Measurements from ENCODE around the gene RNASEH2B. TPM values are rescaled to one million over a fixed set of nuclear protein-coding genes. Genes with fewer than 3 reads are reported as not detected.

Gene RNASEH2B
- total RNA-seq, 3 donors from 2014 or later = 52.3 to 55.4 (median 53.4) TPM

GRCh38 chr13:50892210-50892944, 17.2 kb upstream of the RNASEH2B start:
- H3K36me3 Mint-ChIP-seq (ENCODE audit: insufficient read depth) = peaks cover 8% of the 10 kb centered on the region
- DNase-seq (peak; percentile 12), ATAC-seq (peak; percentile 25 to 36)
- H3K9me3 Mint-ChIP-seq = peaks cover 4% of the 10 kb centered on the region
- no peaks in the 10 kb centered on the region for H3K27me3 Mint-ChIP-seq (ENCODE audit: low read depth)
- H3K4me1 Mint-ChIP-seq (ENCODE audit: low read depth) = peaks cover 48% of the 10 kb centered on the region
- peak overlapping the region; percentile 56 for H3K4me3 Mint-ChIP-seq

GRCh38 chr13:50893211-50893852, 16.3 kb upstream of the RNASEH2B start:
- Mint-ChIP-seq H3K4me1 (ENCODE audit: low read depth) (peaks cover 48% of the 10 kb centered on the region), H3K36me3 (ENCODE audit: insufficient read depth) (peaks cover 8% of the 10 kb centered on the region), H3K4me3 (peak overlapping the region; percentile 65), H3K9me3 (peaks cover 4% of the 10 kb centered on the region), H3K27me3 (ENCODE audit: low read depth) (no peaks in the 10 kb centered on the region)
- ATAC-seq (peak; percentile 94 to 95), DNase-seq (no peak)

GRCh38 chr13:50894012-50894411, 15.6 kb upstream of the RNASEH2B start:
- peaks cover 48% of the 10 kb centered on the region for H3K4me1 Mint-ChIP-seq (ENCODE audit: low read depth)
- DNase-seq (no peak), ATAC-seq (no peak)
- peaks cover 4% of the 10 kb centered on the region for H3K9me3 Mint-ChIP-seq
- H3K27me3 Mint-ChIP-seq (ENCODE audit: low read depth) = no peaks in the 10 kb centered on the region
- peaks cover 8% of the 10 kb centered on the region for H3K36me3 Mint-ChIP-seq (ENCODE audit: insufficient read depth)
- H3K4me3 Mint-ChIP-seq = no peak overlapping the region

- DNase-seq (no peak), ATAC-seq (no peak)
- no peak overlapping the region for H3K4me3 Mint-ChIP-seq
- peaks cover 4% of the 10 kb centered on the region for H3K9me3 Mint-ChIP-seq
- peaks cover 45% of the 10 kb centered on the region for H3K4me1 Mint-ChIP-seq (ENCODE audit: low read depth)
- H3K36me3 Mint-ChIP-seq (ENCODE audit: insufficient read depth) = peaks cover 8% of the 10 kb centered on the region
- H3K27me3 Mint-ChIP-seq (ENCODE audit: low read depth) = no peaks in the 10 kb centered on the region
These were observed 15.1 kb upstream of the RNASEH2B start for GRCh38 chr13:50894504-50894903.

- Mint-ChIP-seq H3K4me1 (ENCODE audit: low read depth) (peaks cover 17% of the 10 kb centered on the region), H3K27me3 (ENCODE audit: low read depth) (peaks cover 1% of the 10 kb centered on the region), H3K36me3 (ENCODE audit: insufficient read depth) (peaks cover 8% of the 10 kb centered on the region), H3K9me3 (peaks cover 4% of the 10 kb centered on the region), H3K4me3 (no peak overlapping the region)
- no peak for ATAC-seq
- DNase-seq = no peak
These were observed 11.3 kb upstream of the RNASEH2B start for GRCh38 chr13:50898338-50898737.

GRCh38 chr13:50901701-50902100, 7.9 kb upstream of the RNASEH2B start:
- Mint-ChIP-seq H3K4me3 (no peak overlapping the region), H3K27me3 (ENCODE audit: low read depth) (peaks cover 1% of the 10 kb centered on the region), H3K9me3 (no peaks in the 10 kb centered on the region), H3K36me3 (ENCODE audit: insufficient read depth) (no peaks in the 10 kb centered on the region), H3K4me1 (ENCODE audit: low read depth) (no peaks in the 10 kb centered on the region)
- DNase-seq = no peak
- ATAC-seq = no peak

GRCh38 chr13:50905256-50905655, 4.3 kb upstream of the RNASEH2B start:
- Mint-ChIP-seq H3K4me3 (no peak overlapping the region), H3K27me3 (ENCODE audit: low read depth) (peaks cover 1% of the 10 kb centered on the region), H3K9me3 (no peaks in the 10 kb centered on the region), H3K4me1 (ENCODE audit: low read depth) (peaks cover 2% of the 10 kb centered on the region), H3K36me3 (ENCODE audit: insufficient read depth) (no peaks in the 10 kb centered on the region)
- DNase-seq = no peak
- ATAC-seq = no peak

GRCh38 chr13:50907781-50908180, 1.8 kb upstream of the RNASEH2B start:
- H3K27me3 Mint-ChIP-seq (ENCODE audit: low read depth) = no peaks in the 10 kb centered on the region
- H3K4me3 Mint-ChIP-seq = peak overlapping the region; percentile 95
- no peaks in the 10 kb centered on the region for H3K9me3 Mint-ChIP-seq
- no peaks in the 10 kb centered on the region for H3K36me3 Mint-ChIP-seq (ENCODE audit: insufficient read depth)
- ATAC-seq (no peak), DNase-seq (no peak)
- H3K4me1 Mint-ChIP-seq (ENCODE audit: low read depth) = peaks cover 18% of the 10 kb centered on the region

GRCh38 chr13:50908371-50908770, 1.2 kb upstream of the RNASEH2B start:
- no peak for ATAC-seq
- Mint-ChIP-seq H3K4me3 (peak overlapping the region; percentile 95), H3K9me3 (no peaks in the 10 kb centered on the region), H3K27me3 (ENCODE audit: low read depth) (no peaks in the 10 kb centered on the region), H3K4me1 (ENCODE audit: low read depth) (peaks cover 20% of the 10 kb centered on the region), H3K36me3 (ENCODE audit: insufficient read depth) (no peaks in the 10 kb centered on the region)
- no peak for DNase-seq

- no peaks in the 10 kb centered on the region for H3K27me3 Mint-ChIP-seq (ENCODE audit: low read depth)
- H3K36me3 Mint-ChIP-seq (ENCODE audit: insufficient read depth) = no peaks in the 10 kb centered on the region
- no peak for DNase-seq
- peak overlapping the region; percentile 95 for H3K4me3 Mint-ChIP-seq
- peaks cover 36% of the 10 kb centered on the region for H3K4me1 Mint-ChIP-seq (ENCODE audit: low read depth)
- no peaks in the 10 kb centered on the region for H3K9me3 Mint-ChIP-seq
- ATAC-seq = peak in 1 of 2 donors; percentile 8
These were observed 854 bp downstream of the RNASEH2B start for GRCh38 chr13:50910485-50910805.

- ATAC-seq (no peak), DNase-seq (no peak)
- Mint-ChIP-seq H3K27me3 (ENCODE audit: low read depth) (no peaks in the 10 kb centered on the region), H3K4me3 (peak overlapping the region; percentile 95), H3K36me3 (ENCODE audit: insufficient read depth) (no peaks in the 10 kb centered on the region), H3K4me1 (ENCODE audit: low read depth) (peaks cover 42% of the 10 kb centered on the region), H3K9me3 (no peaks in the 10 kb centered on the region)
These were observed 1.6 kb downstream of the RNASEH2B start for GRCh38 chr13:50911081-50911631.

- DNase-seq = peak; percentile 91
- peak overlapping the region; percentile 95 for H3K4me3 Mint-ChIP-seq
- H3K9me3 Mint-ChIP-seq = no peaks in the 10 kb centered on the region
- no peaks in the 10 kb centered on the region for H3K27me3 Mint-ChIP-seq (ENCODE audit: low read depth)
- H3K4me1 Mint-ChIP-seq (ENCODE audit: low read depth) = peaks cover 52% of the 10 kb centered on the region
- no peaks in the 10 kb centered on the region for H3K36me3 Mint-ChIP-seq (ENCODE audit: insufficient read depth)
- peak; percentile 25 to 33 for ATAC-seq
These were observed 2.6 kb downstream of the RNASEH2B start for GRCh38 chr13:50911937-50912795.

GRCh38 chr13:50912851-50913250, 3.3 kb downstream of the RNASEH2B start:
- H3K27me3 Mint-ChIP-seq (ENCODE audit: low read depth) = no peaks in the 10 kb centered on the region
- H3K36me3 Mint-ChIP-seq (ENCODE audit: insufficient read depth) = no peaks in the 10 kb centered on the region
- H3K4me1 Mint-ChIP-seq (ENCODE audit: low read depth) = peaks cover 59% of the 10 kb centered on the region
- no peak for ATAC-seq
- no peak overlapping the region for H3K4me3 Mint-ChIP-seq
- DNase-seq = no peak
- no peaks in the 10 kb centered on the region for H3K9me3 Mint-ChIP-seq

GRCh38 chr13:50914176-50914700, 4.6 kb downstream of the RNASEH2B start:
- peaks cover 67% of the 10 kb centered on the region for H3K4me1 Mint-ChIP-seq (ENCODE audit: low read depth)
- DNase-seq (no peak), ATAC-seq (no peak)
- no peaks in the 10 kb centered on the region for H3K27me3 Mint-ChIP-seq (ENCODE audit: low read depth)
- H3K36me3 Mint-ChIP-seq (ENCODE audit: insufficient read depth) = peaks cover 2% of the 10 kb centered on the region
- H3K9me3 Mint-ChIP-seq = no peaks in the 10 kb centered on the region
- H3K4me3 Mint-ChIP-seq = peak overlapping the region; percentile 13
